Esophagus muscularis mucosa (tissue), 4 donors: Measurements from ENCODE around the gene DENND4C.

Source experiments
- EP300 ChIP-seq: sonication (generic); formaldehyde crosslinking; IDR thresholded peaks from one replicate; pipeline ENCODE4 v1.6.1; 2017; ENCODE audit warnings: antibody characterized with exemption
- POLR2A ChIP-seq: fragments of 450-650 bp; IDR thresholded peaks from one replicate; pipeline ENCODE4 v1.6.1; 2017; ENCODE audit warnings: antibody characterized with exemption, moderate library complexity, mild to moderate bottlenecking, low read depth
- POLR2AphosphoS5 ChIP-seq, 2 donors: sonication (generic); formaldehyde crosslinking; IDR thresholded peaks; one replicate each; pipeline ENCODE4 v1.6.1; 2017; ENCODE audit warnings: antibody characterized with exemption in 2 of 2
- TF ChIP-seq, protein P1 (sequence below), 3 experiments: fragments of 200-600 bp in 2 of 3; fragments of 450-650 bp in 1 of 3; sonication (generic) in 2 of 3; IDR thresholded peaks; one replicate each; pipeline ENCODE4 v1.5.1; 2017 to 2019; ENCODE audit warnings: antibody characterized with exemption in 3 of 3, mild to moderate bottlenecking in 2 of 3, moderate library complexity in 1 of 3

DNA sequence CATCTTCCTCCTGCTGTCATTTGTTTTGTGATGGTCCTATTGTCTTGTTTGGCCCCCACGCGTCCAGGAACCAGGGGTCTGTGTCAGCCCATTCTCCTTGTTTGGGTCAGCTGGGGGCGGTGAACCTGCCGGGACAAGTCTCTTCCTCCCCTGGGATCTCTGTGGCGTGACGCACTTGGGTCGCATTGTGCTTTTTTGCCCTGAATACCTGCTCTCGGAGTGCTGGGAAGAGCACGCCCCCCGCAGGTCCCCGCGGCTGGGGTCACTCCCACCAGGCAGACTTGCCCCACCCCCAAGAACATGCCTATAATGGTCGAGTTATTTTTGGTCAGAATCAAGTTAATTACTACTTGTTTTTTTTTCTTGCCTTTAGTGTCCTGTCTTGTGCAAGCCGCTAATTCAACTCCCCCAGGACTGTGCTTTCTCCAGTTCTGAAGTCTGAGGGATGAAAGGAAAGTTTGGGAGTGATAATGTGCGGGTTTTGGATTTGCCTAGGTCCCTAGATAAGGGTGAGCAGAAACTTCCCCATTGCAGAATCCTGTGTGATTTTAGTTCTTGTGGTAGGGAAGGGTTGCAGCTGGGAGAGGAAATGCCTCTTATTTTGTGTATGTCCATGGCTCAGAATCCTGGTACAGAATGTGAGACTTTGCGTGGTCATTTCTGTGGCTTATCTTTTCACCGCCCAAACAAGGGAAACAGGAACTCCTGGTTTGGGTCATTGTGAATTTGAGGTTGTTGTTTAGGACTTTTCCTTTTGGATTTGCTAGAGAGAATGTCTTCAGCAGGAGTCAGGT is 179.1 kb downstream of the DENND4C start:
- TF ChIP-seq, protein P1, sequence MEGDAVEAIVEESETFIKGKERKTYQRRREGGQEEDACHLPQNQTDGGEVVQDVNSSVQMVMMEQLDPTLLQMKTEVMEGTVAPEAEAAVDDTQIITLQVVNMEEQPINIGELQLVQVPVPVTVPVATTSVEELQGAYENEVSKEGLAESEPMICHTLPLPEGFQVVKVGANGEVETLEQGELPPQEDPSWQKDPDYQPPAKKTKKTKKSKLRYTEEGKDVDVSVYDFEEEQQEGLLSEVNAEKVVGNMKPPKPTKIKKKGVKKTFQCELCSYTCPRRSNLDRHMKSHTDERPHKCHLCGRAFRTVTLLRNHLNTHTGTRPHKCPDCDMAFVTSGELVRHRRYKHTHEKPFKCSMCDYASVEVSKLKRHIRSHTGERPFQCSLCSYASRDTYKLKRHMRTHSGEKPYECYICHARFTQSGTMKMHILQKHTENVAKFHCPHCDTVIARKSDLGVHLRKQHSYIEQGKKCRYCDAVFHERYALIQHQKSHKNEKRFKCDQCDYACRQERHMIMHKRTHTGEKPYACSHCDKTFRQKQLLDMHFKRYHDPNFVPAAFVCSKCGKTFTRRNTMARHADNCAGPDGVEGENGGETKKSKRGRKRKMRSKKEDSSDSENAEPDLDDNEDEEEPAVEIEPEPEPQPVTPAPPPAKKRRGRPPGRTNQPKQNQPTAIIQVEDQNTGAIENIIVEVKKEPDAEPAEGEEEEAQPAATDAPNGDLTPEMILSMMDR (IDR thresholded peaks at IDR 0.05) = no peak
- TF ChIP-seq POLR2A (no peak), EP300 (no peak), POLR2AphosphoS5 (IDR thresholded peaks at IDR 0.05) (no peak)
